Measurements from ENCODE around the gene LAP3.
"Not testable (repeated sequence)": the region's sequence is repeated elsewhere in the genome, so short reads cannot be mapped to it uniquely, and the experiment has no call there.

LAP3 gene

DNA sequence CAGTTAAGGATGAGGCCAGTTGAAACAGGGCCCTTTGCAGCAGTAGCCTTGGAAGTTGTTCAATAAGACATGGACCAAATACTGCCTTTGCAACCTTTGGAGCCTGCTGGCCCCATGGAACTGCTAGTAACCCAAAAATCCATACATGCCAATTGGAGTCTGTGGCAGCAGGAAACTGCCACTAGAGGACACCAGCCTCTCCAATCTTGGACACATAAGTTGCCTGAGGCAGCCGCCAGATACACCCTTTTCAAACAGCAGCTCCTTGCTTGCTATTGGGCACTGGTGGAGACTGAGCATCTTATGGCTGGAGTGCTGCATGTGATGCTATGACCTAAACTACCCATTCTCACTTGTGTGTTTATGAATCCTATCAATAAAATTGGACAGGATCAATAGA, 14.8 kb upstream of the LAP3 start:
- no peak for DNase-seq

DNA sequence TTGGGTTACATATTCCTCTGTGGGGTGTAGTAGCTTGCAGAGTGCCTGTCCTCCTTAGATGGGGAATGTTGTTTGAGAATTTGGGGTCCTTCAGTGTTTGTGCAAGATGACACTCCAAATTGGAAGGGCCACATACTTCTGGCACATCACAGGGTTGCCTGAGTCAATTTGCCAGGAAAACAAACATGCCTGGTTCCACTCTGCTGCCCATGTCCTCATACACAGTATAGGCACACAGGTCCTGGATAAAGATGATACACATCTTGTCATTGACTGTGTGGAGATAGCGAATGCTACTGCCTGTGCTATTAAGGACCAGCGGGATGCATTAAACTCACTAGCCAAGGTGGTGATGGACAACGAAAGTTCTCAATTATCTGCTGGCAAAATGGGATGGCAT, 11.2 kb upstream of the LAP3 start:
- no peak for DNase-seq

DNA sequence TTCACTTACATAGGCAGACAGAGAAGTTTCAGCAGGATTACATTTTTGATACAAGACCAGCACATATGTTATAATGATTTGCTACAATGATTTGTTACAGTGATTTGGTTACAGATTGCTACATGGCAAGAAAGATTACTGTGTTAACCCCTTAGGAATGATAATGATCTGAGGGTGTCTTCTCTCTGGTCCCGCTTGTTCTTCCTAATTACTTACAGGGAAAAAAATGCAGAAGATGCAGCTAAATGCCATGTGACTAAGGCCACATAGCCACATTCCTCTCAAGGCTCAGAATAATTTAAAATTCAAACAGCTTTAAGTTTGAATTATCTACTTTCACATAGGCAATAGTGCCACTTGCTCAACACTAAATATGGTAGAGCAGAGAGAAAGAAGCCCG, 9.7 kb upstream of the LAP3 start:
- DNase-seq = no peak

DNA sequence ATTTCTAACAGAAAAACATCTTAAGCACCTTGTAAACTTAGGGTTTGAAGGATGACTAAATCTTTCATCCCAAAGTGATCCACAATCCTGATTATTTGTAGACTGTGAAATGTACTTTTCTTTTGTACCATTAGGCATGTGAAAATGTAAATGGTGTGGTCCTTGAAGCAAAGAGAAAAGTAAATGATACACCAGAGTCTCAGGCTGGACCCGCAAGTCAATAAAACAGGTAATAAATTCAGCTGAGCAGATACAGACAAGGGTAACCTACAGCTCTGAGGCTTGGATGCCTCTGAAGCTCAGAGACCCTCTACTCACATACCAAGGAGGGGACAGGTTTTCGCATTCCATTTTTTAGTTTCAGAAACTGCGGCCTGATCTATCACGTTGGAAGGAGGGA, 2.8 kb upstream of the LAP3 start:
- no peak for DNase-seq

DNA sequence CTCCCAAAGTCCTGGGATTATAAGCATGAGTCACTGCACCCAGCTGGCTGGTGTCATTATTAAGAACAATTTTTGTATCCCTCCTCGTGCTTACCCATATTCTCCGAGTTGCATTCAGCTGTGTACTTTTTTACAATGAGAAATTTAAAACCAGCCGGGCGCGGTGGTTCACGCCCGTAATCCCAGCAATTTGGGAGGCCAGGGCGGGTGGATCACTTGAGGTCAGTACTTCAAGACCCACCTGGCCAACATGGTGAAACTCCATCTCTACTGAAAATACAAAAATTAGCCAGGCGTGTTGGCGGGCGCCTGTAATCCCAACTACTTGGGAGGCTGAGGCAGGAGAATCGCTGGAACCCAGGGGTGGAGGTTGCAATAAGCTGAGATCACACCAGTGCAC, 1.8 kb upstream of the LAP3 start:
- not testable (repeated sequence) for DNase-seq

DNA sequence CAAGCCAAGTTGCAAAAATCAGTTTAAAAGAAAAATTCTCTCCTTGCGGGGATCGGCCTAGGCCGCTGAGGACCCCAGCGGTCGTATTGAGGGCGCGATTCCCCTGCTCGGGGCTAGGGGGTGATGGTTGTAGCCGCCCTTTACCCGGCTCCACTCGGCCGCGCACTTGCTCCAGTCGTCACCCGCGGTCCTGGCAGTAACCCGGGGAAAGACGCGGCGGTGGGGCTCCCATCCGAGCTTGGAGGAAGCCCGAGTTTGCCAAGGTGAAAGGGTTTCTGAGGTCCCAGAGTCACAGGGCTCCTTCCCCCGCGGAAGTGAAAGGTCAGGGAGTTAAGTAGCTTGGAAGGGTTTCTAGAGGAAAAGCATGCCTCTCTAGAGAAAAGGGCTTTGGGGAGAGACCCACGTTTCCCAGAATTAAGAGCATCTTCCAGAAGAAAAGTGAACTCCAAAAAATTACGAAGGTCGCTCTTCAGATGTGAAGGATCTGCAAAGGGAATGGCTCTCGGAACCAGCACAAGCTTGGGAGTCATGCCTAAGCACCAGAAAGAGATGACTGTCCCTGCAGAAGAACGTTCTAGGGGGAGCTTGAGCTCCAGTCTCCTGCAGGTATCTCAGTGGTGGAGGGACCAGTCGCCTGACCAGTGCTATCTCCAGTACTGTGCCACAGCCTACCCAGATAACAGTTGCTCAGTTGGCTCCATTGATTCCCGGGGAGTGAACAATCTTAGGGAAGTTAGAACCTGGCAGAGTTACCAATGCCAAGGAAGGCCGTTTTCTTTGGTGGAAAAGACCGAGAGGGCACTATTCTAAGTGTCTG, 875 bp downstream of the LAP3 start:
- no peak for DNase-seq

DNA sequence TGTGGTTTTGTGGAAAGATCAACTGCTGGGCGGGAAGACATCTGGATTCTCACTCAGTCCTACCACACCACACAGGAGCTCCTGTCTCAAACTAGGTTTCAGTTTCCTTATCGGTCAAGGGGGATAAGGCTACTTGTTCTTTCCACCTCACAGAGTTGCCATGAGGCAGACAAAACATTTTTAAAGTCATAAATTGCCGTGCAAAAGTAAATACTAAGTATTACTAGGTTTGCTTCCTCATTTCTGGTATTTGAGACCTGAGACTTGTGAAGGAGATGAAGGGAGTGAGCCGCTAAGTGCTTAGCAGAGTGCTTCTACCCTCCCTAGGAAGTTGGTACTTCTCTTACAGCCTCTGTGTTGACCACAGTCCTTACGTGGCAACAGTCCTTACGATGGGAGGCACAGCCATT, 1.5 kb downstream of the LAP3 start:
- DNase-seq = no peak

DNA sequence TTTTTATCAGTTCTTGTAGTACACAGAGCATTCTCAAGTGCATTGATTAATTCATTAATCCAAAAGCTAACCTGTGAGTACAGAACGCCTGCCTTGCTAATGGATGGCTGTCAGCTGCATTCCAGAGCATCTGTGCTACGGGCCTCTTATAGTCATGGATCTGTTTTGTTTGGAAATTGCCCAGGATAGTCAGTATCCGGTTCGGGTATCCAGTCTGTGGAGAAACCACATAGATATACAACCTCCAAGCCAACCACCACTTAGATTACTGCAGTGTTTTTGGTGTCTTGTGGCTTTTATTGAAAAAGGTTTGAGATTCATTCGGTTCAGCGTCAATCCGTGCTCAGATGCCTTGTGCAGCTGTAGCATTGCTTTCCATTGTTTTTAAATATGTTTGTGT, 4.0 kb downstream of the LAP3 start:
- DNase-seq = no peak

DNA sequence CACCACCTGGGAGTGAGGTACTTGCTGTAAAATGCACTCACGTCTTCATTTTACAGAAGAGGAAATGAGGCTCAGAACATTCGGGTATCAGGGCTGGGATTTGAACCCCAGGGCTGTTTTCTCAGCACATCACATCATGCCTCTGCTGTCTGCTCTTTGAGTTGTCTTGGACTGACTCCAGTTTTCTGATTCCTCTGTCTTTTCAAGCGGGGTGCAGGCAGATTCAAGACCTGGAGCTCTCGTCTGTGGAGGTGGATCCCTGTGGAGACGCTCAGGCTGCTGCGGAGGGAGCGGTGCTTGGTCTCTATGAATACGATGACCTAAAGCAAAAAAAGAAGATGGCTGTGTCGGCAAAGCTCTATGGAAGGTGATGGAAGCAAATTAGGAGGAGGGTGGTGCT, 6.3 kb downstream of the LAP3 start:
- DNase-seq = no peak

DNA sequence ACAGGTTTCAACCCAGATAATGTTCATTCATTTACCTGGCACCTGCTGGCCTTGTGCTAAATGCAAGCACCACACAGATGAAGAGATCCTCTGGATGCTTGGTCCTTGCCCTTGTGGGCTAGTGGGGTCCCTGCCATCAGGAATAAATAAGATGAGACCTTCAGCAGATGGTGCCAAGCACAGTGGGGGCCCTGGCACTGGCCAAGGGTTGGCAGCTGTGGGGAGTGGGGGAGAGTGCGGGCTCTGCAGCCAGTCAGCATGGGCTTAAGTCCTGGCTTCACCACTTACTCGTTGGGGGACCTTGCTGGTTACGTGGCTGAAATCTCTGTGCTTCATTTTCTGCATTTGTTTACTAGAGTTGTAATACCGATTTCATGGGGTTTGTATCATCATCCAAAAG, 6.9 kb downstream of the LAP3 start:
- no peak for DNase-seq

DNA sequence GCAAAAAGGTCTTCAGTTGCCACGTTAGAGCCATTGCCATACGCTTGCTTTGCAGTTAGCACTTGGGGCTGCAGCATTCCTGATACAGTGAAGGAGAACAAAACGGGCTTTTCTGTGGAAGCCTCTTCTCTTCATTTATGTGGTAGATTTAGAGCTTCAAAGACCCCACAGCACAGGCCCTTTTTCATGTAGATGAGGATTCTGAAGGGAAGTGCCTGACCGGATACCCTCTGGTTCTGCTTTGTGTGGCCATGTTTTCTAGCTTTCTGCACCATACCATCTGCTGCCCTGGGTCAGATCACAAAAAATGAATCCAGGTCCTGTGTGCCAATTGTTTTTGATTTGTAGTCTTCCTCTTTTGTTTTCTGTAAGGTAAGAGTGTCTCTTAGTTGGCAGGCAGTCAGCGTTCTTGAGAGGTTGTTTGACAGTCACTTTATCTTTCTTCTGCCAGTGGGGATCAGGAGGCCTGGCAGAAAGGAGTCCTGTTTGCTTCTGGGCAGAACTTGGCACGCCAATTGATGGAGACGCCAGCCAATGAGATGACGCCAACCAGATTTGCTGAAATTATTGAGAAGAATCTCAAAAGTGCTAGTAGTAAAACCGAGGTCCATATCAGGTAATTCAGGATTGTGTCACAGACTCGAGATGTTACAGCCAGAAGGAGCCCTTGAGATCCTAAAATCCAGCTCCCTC, 7.7 kb downstream of the LAP3 start:
- DNase-seq = no peak

DNA sequence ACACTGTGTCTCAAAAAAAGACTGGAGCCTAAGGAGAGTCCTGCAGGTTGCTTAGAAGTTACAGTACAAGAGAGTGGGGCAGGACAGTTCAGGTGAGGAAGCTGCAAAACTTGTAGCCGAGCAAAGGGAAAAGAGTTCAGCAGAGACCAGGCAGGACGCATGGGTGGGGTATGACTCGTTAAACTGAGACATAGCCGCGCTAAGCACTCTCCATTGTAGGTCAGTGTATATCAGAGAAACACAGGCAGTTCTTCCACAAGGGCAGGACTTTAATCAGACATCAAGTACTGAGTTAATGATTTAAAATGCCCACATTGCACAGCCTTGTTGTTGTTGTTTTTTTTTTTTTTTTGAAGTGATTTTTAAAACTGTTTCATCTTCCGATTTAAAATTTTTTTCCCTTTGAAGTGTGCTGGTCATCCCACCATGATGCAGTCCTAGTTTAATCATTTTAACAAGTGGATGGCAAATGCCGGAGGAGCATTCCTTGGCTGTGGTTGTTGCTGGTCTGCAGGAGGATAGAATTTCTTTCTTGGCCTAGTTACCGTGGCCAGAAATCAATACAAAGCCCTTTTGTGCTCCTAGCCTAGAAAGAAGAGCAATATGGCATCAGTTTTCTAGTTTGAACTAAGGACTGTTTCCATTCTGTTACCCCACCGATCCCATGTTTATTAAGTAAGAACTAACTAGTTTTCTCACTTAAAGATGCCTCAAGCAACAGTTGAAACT, 10.3 kb downstream of the LAP3 start:
- DNase-seq = no peak

DNA sequence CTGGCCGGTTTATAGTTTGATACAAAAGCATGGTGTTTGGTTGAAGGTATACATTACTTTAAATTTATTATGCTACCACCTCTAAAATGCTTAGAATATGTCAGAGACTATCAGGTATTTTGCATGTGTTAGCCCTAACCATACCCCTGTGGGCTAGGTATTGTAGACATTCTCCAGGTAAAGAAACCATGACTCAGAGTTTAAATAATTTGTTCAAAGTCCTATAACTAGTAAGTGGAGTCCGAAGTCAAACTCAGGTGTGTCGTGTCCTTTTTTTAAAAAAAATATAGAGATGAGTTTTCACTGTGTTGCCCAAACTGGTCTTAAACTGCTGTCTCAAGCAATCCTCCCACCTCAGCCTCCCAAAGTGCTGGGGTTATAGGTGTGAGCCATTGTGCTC, 12.4 kb downstream of the LAP3 start:
- DNase-seq = no peak

DNA sequence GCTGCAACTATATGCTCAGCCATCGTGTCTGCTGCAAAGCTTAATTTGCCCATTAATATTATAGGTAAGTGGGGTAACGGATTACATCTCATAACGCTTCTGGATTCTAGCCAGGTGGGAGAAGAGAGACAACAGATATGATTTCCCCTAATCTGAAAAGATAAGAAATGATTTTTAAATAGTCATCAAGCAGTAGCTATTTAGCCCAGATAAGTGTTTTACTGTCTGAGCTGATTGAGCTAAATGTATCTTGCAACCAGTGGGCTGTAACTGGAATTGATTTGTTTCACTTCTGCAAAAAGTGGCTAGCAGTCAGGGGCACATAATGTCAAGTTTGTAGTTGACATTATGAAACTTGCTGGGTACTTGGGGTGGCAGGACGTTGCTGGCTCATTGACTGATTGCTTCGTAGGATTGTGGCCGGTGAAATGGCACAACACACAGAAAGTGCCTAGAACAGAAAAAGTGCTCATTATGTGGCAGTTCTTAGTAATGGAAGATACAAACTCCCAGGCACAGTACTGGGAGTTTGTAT, 18.5 kb downstream of the LAP3 start:
- no peak for DNase-seq

DNA sequence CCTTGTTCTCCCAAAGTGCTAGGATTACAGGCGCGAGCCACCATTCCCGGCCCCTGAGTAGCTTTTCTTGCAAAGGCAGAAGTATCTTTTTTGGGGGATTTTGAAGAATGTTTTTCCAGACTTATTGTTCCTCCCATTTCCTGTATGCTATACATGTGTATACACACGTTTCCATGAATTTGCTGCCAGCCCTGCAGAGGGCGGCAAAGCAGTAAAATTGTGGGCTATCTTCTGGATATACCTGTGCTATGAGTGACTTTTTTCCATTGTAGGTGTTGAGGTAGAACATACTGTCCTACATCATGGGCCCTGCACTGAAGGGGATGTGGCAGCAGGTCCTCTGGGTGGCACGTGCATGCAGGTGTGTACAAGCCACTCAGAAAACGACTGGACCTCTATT, 20.5 kb downstream of the LAP3 start:
- no peak for DNase-seq

DNA sequence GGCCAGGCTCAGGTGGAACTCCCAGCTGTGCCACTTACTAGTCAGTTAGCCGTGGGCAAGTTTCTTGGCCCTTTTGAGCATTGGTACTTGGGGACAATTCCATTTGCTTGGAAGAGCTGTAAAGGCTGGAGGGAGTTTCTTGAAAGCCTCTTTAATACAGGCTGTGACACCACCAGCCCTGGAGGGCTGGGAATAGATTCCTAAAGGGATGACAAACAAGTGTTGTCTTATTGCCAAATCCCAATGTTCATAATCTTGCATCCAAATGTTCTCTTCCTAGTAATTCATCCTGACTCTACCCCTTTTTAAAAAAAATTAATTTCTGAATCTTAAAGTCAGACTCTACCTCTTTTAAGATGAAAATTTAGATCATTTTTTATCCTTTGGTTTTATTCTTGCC, 22.8 kb downstream of the LAP3 start:
- no peak for DNase-seq

DNA sequence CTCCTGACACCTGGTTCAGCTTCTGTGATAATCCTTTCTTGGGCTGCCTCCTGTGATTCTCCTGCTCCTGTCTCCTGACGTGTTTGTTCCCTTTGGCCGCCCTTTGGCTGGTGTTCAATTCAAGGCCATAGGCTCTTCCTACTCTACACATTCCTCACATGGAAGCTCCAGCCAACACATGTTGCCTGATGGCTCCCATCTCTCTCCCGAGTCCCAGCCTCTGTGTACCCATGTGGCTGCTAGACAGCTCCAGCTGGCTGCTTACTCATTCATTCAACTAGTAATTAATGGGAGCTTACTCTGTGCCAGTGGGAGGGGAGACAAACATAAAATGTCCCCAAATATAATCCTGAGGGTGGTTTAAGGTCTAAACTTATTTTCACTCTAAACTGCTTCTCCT, 28.2 kb downstream of the LAP3 start:
- no peak for DNase-seq

DNA sequence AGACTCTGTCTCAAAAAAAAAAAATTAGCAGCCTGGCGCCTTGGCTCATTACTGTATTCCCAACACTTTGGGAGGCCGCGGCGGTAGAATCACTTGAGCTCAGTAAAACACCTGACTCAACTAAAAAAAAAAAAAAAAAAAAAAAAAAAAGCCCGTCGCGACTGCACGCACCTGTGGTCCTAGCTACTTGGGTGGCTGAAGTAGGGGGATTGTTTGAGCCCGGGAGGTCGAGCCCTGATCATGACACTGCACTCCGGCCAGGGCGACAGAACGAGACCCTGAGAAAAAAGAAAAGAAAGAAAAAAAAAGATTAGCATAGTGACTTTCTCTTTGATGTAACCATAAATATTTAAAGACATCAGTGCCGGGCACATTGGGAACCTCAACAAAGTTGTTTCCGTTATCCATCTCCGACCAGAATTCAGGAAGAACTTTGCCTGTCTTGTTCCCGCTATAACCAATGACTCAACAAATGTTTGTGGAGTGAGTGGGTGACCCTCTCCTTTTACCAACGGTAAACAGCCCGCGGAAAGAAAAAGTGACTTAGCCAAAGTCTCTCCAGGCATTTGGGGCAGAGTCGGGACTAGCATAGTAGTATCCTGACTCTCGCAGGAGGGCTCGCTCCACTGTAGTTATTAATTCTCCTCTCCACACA, 36.9 kb downstream of the LAP3 start:
- DNase-seq = no peak

DNA sequence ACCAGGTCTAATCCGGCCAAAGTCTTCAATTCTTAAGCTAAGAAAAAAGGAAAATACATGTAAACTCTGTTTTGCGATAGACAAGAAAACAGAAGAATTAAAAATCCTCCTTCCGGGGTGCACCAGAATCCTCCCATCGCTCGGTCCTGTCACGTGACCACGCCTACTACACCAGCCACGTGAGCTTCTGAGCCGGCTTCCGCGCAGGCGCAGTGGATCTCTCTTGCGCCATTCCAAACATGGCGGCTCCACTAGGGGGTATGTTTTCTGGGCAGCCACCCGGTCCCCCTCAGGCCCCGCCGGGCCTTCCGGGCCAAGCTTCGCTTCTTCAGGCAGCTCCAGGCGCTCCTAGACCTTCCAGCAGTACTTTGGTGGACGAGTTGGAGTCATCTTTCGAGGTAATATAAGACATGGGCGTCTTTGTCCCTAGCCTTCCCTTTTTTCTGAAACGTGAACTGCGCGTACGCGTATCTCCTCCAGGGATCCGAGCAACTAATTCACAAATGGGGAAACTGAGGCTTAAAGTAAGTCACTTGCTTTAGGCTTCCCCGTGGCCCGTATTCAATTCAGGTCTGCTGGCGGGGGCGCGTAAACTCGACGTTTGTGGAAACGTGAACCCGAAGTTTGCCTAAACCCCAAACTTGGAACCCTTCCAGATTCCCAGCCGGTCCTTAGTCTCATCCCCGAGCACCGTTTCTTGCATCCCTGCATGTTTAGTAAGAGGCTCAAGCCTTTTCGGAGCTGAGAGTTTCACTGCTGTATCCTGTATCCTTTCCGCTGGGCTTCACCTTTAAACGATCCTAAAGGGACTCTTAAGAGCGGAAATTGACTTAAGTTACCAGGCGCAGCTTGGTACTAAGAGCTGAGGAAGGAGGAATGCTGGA, 37.7 kb downstream of the LAP3 start, which contains the start of gene MED28:
Gene MED28 (plus strand): TSS at position 226 of the 884 bp plus-strand sequence. CDS start 14 bp downstream, at position 240.
- DNase-seq = peak; percentile 76

DNA sequence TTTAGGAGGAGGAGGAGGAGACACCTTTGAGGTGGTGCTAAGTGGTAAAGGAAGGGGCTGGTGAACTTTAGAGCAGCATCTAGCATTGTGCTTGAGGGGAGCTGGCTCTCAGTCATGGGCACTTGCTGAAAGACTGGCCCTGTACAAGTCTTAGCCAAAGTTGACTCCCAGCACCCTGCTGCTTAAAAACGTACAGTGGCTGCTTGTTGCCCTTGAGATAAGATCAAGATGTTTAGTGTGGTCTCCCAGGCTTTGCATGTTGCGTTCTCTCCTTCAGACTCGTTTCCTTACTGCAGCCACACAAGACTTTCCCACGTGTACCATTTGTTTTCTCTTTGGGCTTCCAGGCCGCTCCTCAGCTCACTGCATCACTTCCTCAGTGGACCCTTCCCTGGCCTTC, 39.3 kb downstream of the LAP3 start:
- DNase-seq = no peak

DNA sequence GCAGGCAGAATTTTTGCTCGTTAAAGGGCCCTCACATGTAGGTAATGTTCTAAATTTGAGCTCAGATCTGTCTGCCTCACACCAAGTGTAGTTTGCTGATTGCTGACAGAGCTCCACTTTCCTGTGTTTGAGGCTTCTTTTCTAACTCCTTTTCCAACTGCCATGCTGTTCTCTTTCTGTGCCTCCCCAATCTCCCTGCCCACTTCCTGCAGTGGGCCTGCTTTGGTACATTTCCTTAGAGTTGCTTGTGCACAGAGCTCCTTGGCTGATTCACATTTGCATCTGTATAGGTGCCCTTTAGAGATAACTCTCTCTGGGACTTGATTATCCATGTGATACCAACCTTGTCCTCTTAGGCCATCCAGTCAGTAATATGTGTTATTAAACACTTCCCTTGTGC, 41.9 kb downstream of the LAP3 start:
- no peak for DNase-seq
